ENCODE data around the gene FOXC2. TPM values are rescaled to one million over a fixed set of nuclear protein-coding genes. Genes with fewer than 3 reads are reported as not detected.

The FOXC2 gene
- total RNA-seq, 2 experiments from 2014 or later = not detected

- no peak for TF ChIP-seq CTCF (IDR thresholded peaks at IDR 0.05)
- H3K36me3 Mint-ChIP-seq (ENCODE audit: low read depth) = no peaks in the 10 kb centered on the region
Measured at GRCh38 chr16:86609661-86610060, 43.0 kb downstream of the FOXC2 start.

DNA sequence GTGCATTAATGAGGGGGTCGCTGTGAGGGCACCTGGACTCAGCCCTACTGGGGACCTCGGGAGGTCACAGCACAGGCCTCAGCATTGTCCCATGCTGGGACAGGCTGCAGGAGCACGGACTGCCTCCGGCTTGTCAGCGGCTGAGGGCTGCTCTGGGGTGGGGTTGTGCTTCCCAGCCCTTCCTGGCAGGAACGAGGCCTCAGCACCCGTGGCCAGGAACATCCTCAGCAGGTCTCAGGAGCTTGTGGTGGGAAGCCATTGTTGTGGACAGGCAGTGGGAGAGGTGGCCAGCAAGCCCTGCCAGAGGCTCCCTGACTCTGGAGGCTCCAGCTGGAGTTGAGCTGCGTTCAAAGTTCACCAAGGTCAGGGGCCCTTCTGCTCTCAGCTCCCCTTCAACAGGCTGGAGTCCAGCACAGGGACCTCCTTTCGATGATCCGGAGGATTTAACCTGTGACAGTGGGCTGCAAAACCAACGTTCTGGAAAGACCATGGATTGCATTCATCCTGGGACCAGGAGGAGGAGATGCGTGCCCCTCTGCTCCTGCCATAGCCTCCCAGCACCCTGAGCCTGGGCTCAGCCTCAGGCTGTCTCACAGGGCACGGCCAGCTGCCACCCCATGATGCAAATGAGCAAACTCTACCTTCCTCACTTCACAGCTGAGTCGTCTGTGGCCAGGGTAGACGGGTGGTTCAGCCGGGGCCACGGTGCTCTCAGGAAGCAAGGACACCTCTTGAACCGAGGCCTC, 44.3 kb downstream of the FOXC2 start:
- ChIA-PET POLR2A (no interaction called here), CTCF (no interaction called here)
- Mint-ChIP-seq H3K36me3 (ENCODE audit: low read depth) (no peaks in the 10 kb centered on the region), H3K4me3 (no peak overlapping the region), H3K27me3 (peaks cover 6% of the 10 kb centered on the region), H3K9me3 (no peaks in the 10 kb centered on the region), H3K4me1 (ENCODE audit: low read depth) (no peaks in the 10 kb centered on the region), H3K27ac (no peak overlapping the region)
- DNase-seq (no peak), ATAC-seq (no peak)
- no peak for TF ChIP-seq CTCF (IDR thresholded peaks at IDR 0.05)
- intact Hi-C loops (cut with micrococcal nuclease) = no loop called here

More at GRCh38 chr16:86609661-86610060, 43.0 kb downstream of the FOXC2 start:
- CTCF ChIA-PET = no interaction called here
- intact Hi-C loops (cut with micrococcal nuclease) = no loop called here
- Mint-ChIP-seq H3K9me3 (no peaks in the 10 kb centered on the region), H3K27me3 (peaks cover 10% of the 10 kb centered on the region), H3K4me3 (no peak overlapping the region), H3K27ac (no peak overlapping the region), H3K4me1 (ENCODE audit: low read depth) (peaks cover 7% of the 10 kb centered on the region)
- POLR2A ChIA-PET = no interaction called here
- no peak for ATAC-seq
- DNase-seq = no peak

DNA sequence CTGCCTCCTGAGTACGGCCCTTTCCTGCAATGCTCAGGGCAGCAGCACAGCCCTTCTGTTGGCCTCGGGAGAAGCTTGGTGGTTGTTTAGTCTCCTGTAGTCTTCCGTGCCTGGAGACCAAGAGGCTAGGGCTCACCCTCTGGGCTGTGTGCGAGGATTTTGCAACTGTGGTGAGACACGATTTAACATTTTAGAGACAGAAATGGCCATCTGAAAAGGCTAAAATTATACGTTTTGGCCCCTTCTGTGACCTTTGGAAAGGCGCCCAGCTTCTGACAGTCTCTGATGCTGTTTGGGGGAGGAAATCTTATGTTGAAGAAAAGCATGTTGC, 44.9 kb downstream of the FOXC2 start:
- ATAC-seq = no peak
- TF ChIP-seq CTCF (IDR thresholded peaks at IDR 0.05) = no peak
- H3K4me1 Mint-ChIP-seq (ENCODE audit: low read depth) = no peaks in the 10 kb centered on the region
- H3K9me3 Mint-ChIP-seq = no peaks in the 10 kb centered on the region
- H3K4me3 Mint-ChIP-seq = no peak overlapping the region
- ChIA-PET POLR2A (no interaction called here), CTCF (no interaction called here)
- intact Hi-C loops (cut with micrococcal nuclease) = no loop called here
- DNase-seq = no peak
- H3K27me3 Mint-ChIP-seq = peaks cover 6% of the 10 kb centered on the region
- no peak overlapping the region for H3K27ac Mint-ChIP-seq
- H3K36me3 Mint-ChIP-seq (ENCODE audit: low read depth) = no peaks in the 10 kb centered on the region

GRCh38 chr16:86611941-86612340, 45.3 kb downstream of the FOXC2 start:
- no peak overlapping the region for H3K27ac Mint-ChIP-seq
- ATAC-seq (no peak), DNase-seq (no peak)
- no peaks in the 10 kb centered on the region for H3K36me3 Mint-ChIP-seq (ENCODE audit: low read depth)
- H3K9me3 Mint-ChIP-seq = no peaks in the 10 kb centered on the region
- no peak for TF ChIP-seq CTCF (IDR thresholded peaks at IDR 0.05)
- CTCF ChIA-PET = no interaction called here
- H3K27me3 Mint-ChIP-seq = peaks cover 4% of the 10 kb centered on the region
- intact Hi-C loops (cut with micrococcal nuclease) = no loop called here
- POLR2A ChIA-PET = no interaction called here
- H3K4me3 Mint-ChIP-seq = no peak overlapping the region
- no peaks in the 10 kb centered on the region for H3K4me1 Mint-ChIP-seq (ENCODE audit: low read depth)

- no peak overlapping the region for H3K4me3 Mint-ChIP-seq
- intact Hi-C loops (cut with micrococcal nuclease) = no loop called here
- H3K4me1 Mint-ChIP-seq (ENCODE audit: low read depth) = no peaks in the 10 kb centered on the region
- H3K9me3 Mint-ChIP-seq = no peaks in the 10 kb centered on the region
- ChIA-PET CTCF (interaction anchor here (1.1 kb wide), 1 partner anchor 50 kb away, joined by 3 read pairs; no protein-coding TSS in a partner anchor), POLR2A (no interaction called here)
- DNase-seq (no peak), ATAC-seq (no peak)
- H3K27ac Mint-ChIP-seq = no peak overlapping the region
- no peaks in the 10 kb centered on the region for H3K36me3 Mint-ChIP-seq (ENCODE audit: low read depth)
- no peak for TF ChIP-seq CTCF (IDR thresholded peaks at IDR 0.05)
- no peaks in the 10 kb centered on the region for H3K27me3 Mint-ChIP-seq
Measured at GRCh38 chr16:86614699-86615098, 48.1 kb downstream of the FOXC2 start.
